ENCODE measurements around the gene CRYGD.
A peak's percentile ranks its signal among the peaks of the same experiment; 100 is the strongest.

The CRYGD gene

DNA sequence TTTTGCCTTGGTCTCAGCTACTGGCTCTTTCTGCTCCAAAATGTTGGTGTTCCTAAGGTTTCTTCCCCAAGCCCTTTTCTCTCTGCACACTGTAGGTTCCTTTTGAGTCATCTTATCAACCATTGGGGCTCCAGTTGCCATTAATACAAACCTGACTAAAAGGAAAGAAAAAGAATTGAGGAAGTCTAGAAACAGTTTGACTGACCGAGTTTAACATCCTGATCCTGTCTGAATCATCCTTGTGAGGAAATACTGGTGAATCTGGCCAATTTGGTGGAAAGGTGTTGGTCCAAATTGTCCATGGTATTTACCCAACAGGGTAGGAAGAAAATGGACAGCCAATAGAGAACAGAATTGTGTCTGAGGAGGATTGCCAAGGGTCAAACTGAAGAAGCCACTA lies 38.3 kb downstream of the CRYGD start:
- no peak for DNase-seq

DNA sequence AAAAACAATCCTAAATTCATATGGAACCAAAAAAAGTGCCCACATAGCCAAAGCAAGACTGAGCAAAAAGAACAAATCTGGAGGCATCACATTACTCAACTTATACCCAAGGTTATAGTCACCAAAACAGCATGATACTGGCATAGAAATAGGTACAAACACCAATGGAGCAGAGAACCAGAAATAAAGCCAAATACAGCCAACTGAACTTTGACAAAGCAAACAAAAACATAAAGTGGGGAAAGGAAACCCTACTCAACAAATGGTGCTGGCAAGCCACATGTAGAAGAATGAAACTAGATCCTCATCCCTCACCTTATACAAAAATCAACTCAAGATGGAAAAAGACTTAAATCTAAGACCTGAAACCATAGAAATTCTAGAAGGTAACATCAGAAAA lies 40.5 kb downstream of the CRYGD start:
- no peak for DNase-seq

DNA sequence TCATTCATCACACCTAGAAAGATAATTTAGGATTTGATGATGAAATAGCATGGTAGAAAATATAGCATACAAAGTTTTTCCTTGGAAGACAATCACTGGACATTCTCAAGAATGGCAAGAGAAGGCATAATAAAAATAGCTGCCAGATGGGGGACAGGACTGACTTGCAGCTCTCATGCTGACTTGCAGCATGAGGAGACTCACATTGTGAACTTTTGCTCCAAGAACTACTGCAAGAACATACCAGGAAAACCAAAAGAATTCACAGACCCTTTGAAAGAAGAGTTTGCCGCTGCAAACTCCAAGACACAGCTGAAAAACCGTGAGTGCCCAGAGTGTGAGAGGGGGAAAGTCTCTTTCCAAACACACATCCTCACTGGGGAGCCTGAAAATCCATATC lies 47.0 kb downstream of the CRYGD start:
- DNase-seq = no peak

DNA sequence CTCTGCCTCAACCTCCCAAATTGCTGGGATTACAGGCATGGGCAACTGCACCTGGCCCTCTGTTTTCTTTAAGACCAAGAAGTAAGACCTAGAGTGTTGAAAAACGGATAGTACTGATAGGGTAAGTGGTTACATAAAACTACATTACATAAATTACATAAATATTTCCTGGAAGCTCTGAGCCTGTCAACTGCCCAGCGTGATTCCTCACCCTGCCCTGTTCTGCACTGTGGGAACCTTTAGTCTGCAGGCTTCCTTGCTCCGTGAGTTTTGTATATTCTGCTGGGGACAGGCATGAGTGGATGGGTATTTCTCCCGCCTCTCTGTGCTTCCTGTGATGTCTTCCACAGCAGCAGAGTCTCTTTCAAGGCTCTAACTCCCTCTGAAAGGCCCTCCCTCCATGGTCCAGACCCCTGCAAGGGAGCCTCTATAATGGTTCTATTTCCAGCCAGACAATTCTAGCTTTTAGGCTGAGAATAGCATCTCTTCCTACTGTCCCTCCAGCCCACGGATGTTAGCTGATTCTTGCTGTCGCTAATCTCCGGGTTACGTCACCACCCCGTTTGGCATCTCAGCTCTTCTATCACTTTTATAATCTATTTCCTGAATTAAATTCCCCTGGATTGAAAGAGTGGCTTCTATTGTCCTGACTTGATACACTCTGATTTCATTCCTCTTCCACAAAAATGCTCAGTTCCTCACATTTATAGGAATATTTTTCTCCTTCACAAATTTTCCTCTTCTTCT lies 49.5 kb downstream of the CRYGD start:
- peak in 5 of 56 donors; percentile 1 to 8 (median 2) for DNase-seq

DNA sequence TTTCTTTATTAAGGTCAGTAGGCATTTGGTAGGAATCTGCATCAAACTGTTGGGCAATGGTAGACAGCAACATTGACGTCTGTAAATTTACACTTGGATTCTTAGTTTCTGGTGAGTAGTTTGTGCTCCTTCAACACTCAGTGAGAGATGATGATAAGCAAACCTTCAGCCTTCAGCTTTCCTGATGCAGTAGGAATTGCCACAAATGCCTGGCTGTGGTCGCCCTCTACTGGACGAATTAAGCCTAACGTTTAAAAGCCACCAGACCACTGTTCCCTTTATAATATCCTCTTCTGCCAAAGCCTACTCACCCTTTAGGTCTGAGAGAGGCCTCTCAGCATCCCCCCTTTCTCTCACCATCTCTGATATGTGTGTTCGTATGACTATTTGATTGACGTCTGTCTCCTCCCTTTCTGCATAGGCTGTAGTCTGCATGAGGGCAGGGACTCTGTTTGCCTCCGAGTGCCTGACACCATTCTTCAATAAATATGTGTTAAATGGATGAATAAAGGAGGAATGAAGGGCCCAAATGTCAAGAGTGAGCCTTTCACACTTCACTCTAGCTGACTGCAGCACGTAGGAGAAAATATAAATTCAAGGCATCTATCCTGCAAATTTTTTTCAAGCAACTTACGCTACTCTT lies 52.0 kb downstream of the CRYGD start:
- DNase-seq = peak in 48 of 56 donors; percentile 1 to 88 (median 30)
